Measurements from ENCODE around the gene FRK. TPM values are rescaled to one million over a fixed set of nuclear protein-coding genes. Genes with fewer than 3 reads are reported as not detected.

The FRK gene
- total RNA-seq, 2 experiments from 2014 or later: 0.04 to 0.07 TPM

DNA sequence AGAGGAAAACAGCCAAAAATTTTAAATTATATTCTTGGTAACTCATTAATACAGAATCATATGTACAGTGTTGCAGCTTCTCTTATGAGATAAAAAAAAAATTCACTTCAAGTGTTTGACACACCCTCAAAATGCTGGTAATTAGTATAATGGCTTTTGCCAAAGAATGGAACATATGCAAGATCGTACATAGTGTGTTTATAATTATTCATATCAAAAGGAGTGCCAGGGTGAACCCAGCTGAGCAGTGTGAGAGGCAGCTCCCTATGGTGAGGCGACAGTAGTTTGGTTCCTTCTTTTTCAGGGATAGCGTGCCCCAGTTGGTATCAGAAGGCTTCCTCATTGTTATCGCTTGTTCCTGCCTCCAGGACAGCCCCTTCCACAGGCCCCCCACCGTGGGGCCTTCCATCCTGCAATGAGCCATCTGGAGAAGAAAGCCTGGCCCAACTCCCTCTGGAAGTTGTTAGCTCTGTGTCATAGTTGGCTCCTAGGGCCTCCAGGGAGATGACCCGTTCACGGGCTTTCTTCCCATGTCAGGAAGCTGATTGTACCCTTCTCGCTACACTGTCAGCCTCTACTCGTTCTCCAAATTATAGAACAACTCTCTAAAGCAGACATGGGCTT is 150.7 kb downstream of the FRK start:
- POLR2A ChIA-PET: no interaction called here
- H3K27me3 Mint-ChIP-seq: peaks cover 6% of the 10 kb centered on the region
- H3K36me3 Mint-ChIP-seq (ENCODE audit: low read depth): no peaks in the 10 kb centered on the region
- CTCF ChIA-PET: no interaction called here
- DNase-seq (no peak), ATAC-seq (no peak)
- H3K4me3 Mint-ChIP-seq: no peak overlapping the region
- H3K9me3 Mint-ChIP-seq: no peaks in the 10 kb centered on the region
- TF ChIP-seq, protein P1, sequence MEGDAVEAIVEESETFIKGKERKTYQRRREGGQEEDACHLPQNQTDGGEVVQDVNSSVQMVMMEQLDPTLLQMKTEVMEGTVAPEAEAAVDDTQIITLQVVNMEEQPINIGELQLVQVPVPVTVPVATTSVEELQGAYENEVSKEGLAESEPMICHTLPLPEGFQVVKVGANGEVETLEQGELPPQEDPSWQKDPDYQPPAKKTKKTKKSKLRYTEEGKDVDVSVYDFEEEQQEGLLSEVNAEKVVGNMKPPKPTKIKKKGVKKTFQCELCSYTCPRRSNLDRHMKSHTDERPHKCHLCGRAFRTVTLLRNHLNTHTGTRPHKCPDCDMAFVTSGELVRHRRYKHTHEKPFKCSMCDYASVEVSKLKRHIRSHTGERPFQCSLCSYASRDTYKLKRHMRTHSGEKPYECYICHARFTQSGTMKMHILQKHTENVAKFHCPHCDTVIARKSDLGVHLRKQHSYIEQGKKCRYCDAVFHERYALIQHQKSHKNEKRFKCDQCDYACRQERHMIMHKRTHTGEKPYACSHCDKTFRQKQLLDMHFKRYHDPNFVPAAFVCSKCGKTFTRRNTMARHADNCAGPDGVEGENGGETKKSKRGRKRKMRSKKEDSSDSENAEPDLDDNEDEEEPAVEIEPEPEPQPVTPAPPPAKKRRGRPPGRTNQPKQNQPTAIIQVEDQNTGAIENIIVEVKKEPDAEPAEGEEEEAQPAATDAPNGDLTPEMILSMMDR (IDR thresholded peaks at IDR 0.05): no peak
- H3K27ac Mint-ChIP-seq: no peak overlapping the region
- intact Hi-C loops (cut with micrococcal nuclease): no loop called here
- no peaks in the 10 kb centered on the region for H3K4me1 Mint-ChIP-seq (ENCODE audit: low read depth)

DNA sequence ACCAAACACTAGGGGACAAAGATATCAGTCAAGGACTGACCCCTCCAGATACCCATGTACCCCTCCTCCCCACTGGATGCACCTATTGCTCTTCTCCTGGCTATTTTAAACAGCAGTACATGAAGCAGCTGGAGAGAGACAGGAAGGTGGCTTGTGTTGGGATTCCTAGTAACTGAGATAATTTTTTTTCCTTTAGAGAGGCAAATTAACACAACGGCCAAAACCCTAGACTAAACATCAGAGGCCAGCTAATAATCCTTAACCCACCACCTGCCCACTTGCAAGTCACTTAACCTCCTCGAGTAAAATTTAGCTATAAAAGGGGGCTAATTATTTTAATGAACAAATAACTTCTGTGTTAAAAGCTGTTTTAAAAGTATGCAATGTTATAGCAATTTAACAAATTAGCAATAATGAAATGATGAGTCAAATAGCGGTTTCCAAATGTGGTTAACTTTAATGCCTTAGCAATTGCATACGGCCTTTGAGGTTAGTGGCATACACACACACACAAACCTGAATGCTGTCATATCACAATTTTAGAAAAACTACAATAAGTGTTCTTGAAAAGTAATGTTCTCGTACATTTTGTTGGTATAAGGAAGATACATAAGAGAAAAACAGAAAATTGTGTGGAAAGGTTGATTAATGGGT is 151.7 kb downstream of the FRK start:
- ChIA-PET POLR2A (no interaction called here), CTCF (no interaction called here)
- Mint-ChIP-seq H3K27me3 (peaks cover 6% of the 10 kb centered on the region), H3K9me3 (no peaks in the 10 kb centered on the region), H3K36me3 (ENCODE audit: low read depth) (no peaks in the 10 kb centered on the region), H3K4me3 (no peak overlapping the region), H3K4me1 (ENCODE audit: low read depth) (no peaks in the 10 kb centered on the region), H3K27ac (no peak overlapping the region)
- intact Hi-C loops (cut with micrococcal nuclease): no loop called here
- ATAC-seq: no peak
- no peak for DNase-seq
- TF ChIP-seq, protein P1 (IDR thresholded peaks at IDR 0.05): no peak

DNA sequence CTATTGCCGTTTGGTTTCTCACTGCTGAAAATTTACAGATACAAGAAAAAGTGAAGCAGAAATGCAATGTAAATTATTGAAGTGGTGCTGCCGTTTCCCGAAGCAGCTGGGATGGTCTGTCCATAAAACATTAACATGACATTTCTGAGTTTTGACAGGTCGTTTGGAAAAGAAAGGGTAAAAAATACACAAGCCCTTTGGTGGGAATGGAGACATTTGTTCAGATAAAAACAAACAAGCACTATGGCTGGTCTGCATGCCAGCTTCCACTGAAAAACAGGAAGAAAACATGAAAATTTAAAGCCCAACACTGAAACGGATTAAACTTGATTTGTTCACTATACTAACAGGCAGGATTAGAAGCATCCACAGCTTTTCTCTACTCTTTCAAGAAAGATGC is 155.2 kb downstream of the FRK start:
- POLR2A ChIA-PET: interaction anchor here (0.6 kb wide), 1 partner anchor 14 kb away, joined by 4 read pairs; no protein-coding TSS in a partner anchor
- DNase-seq: no peak
- Mint-ChIP-seq H3K36me3 (ENCODE audit: low read depth) (no peaks in the 10 kb centered on the region), H3K27me3 (peaks cover 3% of the 10 kb centered on the region), H3K4me3 (no peak overlapping the region), H3K27ac (no peak overlapping the region), H3K9me3 (no peaks in the 10 kb centered on the region), H3K4me1 (ENCODE audit: low read depth) (no peaks in the 10 kb centered on the region)
- ATAC-seq: no peak
- CTCF ChIA-PET: interaction anchor here (1.2 kb wide), 1 partner anchor 9 kb away, joined by 3 read pairs; no protein-coding TSS in a partner anchor
- intact Hi-C loops (cut with micrococcal nuclease): no loop called here
- TF ChIP-seq, protein P1 (IDR thresholded peaks at IDR 0.05): no peak

DNA sequence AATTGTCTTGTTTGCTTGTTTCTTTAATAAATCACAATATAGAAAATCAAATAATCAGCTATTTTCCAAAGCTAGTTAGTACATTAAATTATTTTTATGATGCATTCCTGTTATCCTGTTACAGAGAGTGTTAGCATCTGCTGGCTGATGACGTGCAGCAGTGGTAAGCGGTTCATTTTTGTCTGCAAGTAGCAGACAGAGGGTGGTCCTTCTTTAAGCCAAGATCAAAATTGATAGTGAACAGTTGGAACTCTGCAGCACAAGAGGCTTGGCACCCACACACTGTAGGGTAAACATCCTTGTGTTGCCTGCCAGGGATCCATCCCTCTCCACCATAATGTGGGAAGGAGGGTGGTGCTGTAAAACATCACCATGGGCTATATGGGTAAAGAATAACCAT is 158.3 kb downstream of the FRK start:
- ATAC-seq: no peak
- H3K4me3 Mint-ChIP-seq: no peak overlapping the region
- no peaks in the 10 kb centered on the region for H3K9me3 Mint-ChIP-seq
- intact Hi-C loops (cut with micrococcal nuclease): no loop called here
- POLR2A ChIA-PET: no interaction called here
- no peak for DNase-seq
- H3K27ac Mint-ChIP-seq: no peak overlapping the region
- no peaks in the 10 kb centered on the region for H3K27me3 Mint-ChIP-seq
- CTCF ChIA-PET: no interaction called here
- no peaks in the 10 kb centered on the region for H3K36me3 Mint-ChIP-seq (ENCODE audit: low read depth)
- TF ChIP-seq, protein P1 (IDR thresholded peaks at IDR 0.05): no peak
- no peaks in the 10 kb centered on the region for H3K4me1 Mint-ChIP-seq (ENCODE audit: low read depth)

DNA sequence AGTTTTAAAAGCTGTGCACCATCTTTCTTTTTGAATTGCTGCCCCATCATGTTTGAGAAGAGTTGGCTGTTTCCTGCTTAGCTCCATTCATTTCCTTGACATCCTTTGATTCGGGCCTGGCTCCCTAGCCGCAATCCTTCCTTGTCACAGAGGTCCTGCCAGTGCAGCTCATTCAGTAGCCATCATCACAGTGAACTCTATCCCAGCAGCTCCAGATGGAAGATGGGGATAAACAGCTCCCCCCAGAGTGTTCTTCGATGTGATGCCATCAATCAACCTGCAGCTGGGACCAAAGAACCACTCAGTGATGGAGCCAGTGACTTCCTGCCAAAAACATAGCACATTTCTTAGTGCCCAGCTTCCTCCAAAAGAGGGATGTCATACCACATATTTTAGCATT is 158.8 kb downstream of the FRK start:
- no peaks in the 10 kb centered on the region for H3K36me3 Mint-ChIP-seq (ENCODE audit: low read depth)
- no peak overlapping the region for H3K27ac Mint-ChIP-seq
- no peaks in the 10 kb centered on the region for H3K9me3 Mint-ChIP-seq
- H3K4me3 Mint-ChIP-seq: no peak overlapping the region
- CTCF ChIA-PET: no interaction called here
- POLR2A ChIA-PET: no interaction called here
- DNase-seq: no peak
- TF ChIP-seq, protein P1 (IDR thresholded peaks at IDR 0.05): no peak
- ATAC-seq: no peak
- H3K4me1 Mint-ChIP-seq (ENCODE audit: low read depth): no peaks in the 10 kb centered on the region
- intact Hi-C loops (cut with micrococcal nuclease): no loop called here
- H3K27me3 Mint-ChIP-seq: no peaks in the 10 kb centered on the region

Measured in activated CD8-positive, alpha-beta T cell treated with anti-CD3 and anti-CD28 coated beads for 36 hours (primary cell).